ENCODE results near the gene ZNF215.

GRCh38 chr11:6962673-6963072 is 36.4 kb downstream of the ZNF215 start:
- TF ChIP-seq POLR2A (IDR thresholded peaks at IDR 0.05): no peak
- TF ChIP-seq, protein P1, sequence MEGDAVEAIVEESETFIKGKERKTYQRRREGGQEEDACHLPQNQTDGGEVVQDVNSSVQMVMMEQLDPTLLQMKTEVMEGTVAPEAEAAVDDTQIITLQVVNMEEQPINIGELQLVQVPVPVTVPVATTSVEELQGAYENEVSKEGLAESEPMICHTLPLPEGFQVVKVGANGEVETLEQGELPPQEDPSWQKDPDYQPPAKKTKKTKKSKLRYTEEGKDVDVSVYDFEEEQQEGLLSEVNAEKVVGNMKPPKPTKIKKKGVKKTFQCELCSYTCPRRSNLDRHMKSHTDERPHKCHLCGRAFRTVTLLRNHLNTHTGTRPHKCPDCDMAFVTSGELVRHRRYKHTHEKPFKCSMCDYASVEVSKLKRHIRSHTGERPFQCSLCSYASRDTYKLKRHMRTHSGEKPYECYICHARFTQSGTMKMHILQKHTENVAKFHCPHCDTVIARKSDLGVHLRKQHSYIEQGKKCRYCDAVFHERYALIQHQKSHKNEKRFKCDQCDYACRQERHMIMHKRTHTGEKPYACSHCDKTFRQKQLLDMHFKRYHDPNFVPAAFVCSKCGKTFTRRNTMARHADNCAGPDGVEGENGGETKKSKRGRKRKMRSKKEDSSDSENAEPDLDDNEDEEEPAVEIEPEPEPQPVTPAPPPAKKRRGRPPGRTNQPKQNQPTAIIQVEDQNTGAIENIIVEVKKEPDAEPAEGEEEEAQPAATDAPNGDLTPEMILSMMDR (IDR thresholded peaks at IDR 0.05): no peak

Measured in vagina (tissue), 2 donors.